Vagina (tissue), 2 donors: Measurements from ENCODE around the gene CR1.

Source experiments
- CTCF ChIP-seq, 3 experiments: fragments of 450-650 bp in 2 of 3; fragments of 200-600 bp in 1 of 3; sonication (generic) in 1 of 3; IDR thresholded peaks; one replicate each; pipeline ENCODE4 v1.5.1; 2017 to 2019; ENCODE audit warnings: antibody characterized with exemption in 3 of 3, mild to moderate bottlenecking in 2 of 3, moderate library complexity in 2 of 3
- POLR2A ChIP-seq, 2 donors: fragments of 450-650 bp; IDR thresholded peaks; one replicate each; pipeline ENCODE4 v1.6.1; 2017; ENCODE audit warnings: antibody characterized with exemption in 2 of 2, mild to moderate bottlenecking in 2 of 2, moderate library complexity in 2 of 2

GRCh38 chr1:207565546-207566468, 69.8 kb downstream of the CR1 start:
- TF ChIP-seq CTCF (IDR thresholded peaks at IDR 0.05) (no peak), POLR2A (IDR thresholded peaks at IDR 0.05) (no peak)
